Heart right ventricle (tissue), 16 donors: ENCODE results near the gene MAPK10. TPM values are rescaled to one million over a fixed set of nuclear protein-coding genes. Genes with fewer than 3 reads are reported as not detected.

Source experiments
- ATAC-seq, 8 donors: fragments of 200-7000 bp; cut with Tn5 transposase; one replicate each; pipeline ENCODE4 v1.9.1; 2020; ENCODE audit warnings: mild to moderate bottlenecking in 8 of 8, moderate library complexity in 8 of 8, moderate number of reproducible peaks in 1 of 8
- DNase-seq, 2 donors: peaks; one replicate each; pipeline ENCODE4 v3.0.0-alpha.2; 2020
- H3K27ac ChIP-seq, 10 donors: fragments of 200-600 bp; sonication (generic) in 2 of 10; one replicate each; pipeline versions ENCODE4 v1.5.0 to v1.8.0; 2020 to 2022; ENCODE audit warnings: mild to moderate bottlenecking in 3 of 10
- H3K27me3 ChIP-seq, 7 donors: fragments of 200-600 bp; one replicate each; pipeline ENCODE4 v1.8.0; 2021 to 2022; ENCODE audit warnings: mild to moderate bottlenecking in 2 of 7
- H3K36me3 ChIP-seq, 9 donors: fragments of 200-600 bp; sonication (generic) in 1 of 9; one replicate each; pipeline versions ENCODE4 v1.5.0 to v1.8.0; 2020 to 2022; ENCODE audit warnings: mild to moderate bottlenecking in 2 of 9
- H3K4me1 ChIP-seq, 9 donors: fragments of 200-600 bp; sonication (generic) in 1 of 9; one replicate each; pipeline versions ENCODE4 v1.5.0 to v1.8.0; 2020 to 2022; ENCODE audit warnings: mild to moderate bottlenecking in 4 of 9
- H3K4me3 ChIP-seq, 10 donors: fragments of 200-600 bp; sonication (generic) in 2 of 10; one replicate each; pipeline versions ENCODE4 v1.5.0 to v1.8.0; 2020 to 2022; ENCODE audit warnings: mild to moderate bottlenecking in 7 of 10, moderate library complexity in 2 of 10
- H3K9me3 ChIP-seq, 11 donors: fragments of 200-600 bp in 10 of 11; sonication (generic) in 2 of 11; one replicate each; pipeline versions ENCODE4 v1.5.0 to v1.8.0; 2013 to 2022; ENCODE audit warnings: mild to moderate bottlenecking in 2 of 11, control low read depth in 1 of 11, moderate library complexity in 1 of 11
- WGBS, 2 donors: extraction: QIAGEN DNeasy Blood & Tissue Kit; methylation state at CpG; one replicate each; pipeline ENCODE4 v1.1.7; 2013; ENCODE audit warnings: inconsistent platforms in 1 of 2; 5-methylcytosine and 5-hydroxymethylcytosine counted together
- intact Hi-C, 10 donors: fragments of 100-400 bp; cut with DNase I; formaldehyde crosslinking; loops; one replicate each; pipeline versions ENCODE4 v1.11.1 to v1.14.2; 2022
- polyA plus RNA-seq, 2 donors: library from polyadenylated mRNA; stranded (reverse); fragments of 200-250 nt; gene quantifications; one replicate each; pipeline ENCODE4 v1.2.3, GENCODE V29; 2013
- total RNA-seq, 10 donors: library from RNA; stranded (reverse); fragmentation: NEBNext Ultra II Directional in 3 of 10; extraction: Animal tissue kit (Norgen Biotek cat#: 25700) in 3 of 10; gene quantifications; one replicate each; pipeline versions ENCODE4 v1.2.1 to v1.2.4, GENCODE V29; 2021 to 2023
- TF ChIP-seq, protein P1 (sequence below), 9 donors: fragments of 200-600 bp; sonication (generic) in 2 of 9; IDR thresholded peaks; one replicate each; pipeline versions ENCODE4 v1.5.0 to v1.8.0; 2021 to 2022; ENCODE audit warnings: antibody characterized with exemption in 9 of 9, mild to moderate bottlenecking in 5 of 9, moderate library complexity in 1 of 9
- donor health status: Arrhythmogenic right ventricular cardiomyopathy.
- donor health status: ischemic (EF 13 %, LVEDD 7.1; RV severe dilation, severe dysfunction).
- donor health status: healthy with polysubstance abuse.
- donor health status: DM: no; HTN: yes; CAD: no.
- donor health status: DM: no; HTN: no; CAD: no.
- donor health status: ischemic (EF 25% LVEDD 6.9; RV normal size, moderate dysfunction).
- donor health status: ischemic (EF 25% LVEDD 5.7; RV mildly dilated, moderate dysfunction).
- donor health status: healthy.
- donor health status: DM: yes; HTN: yes; CAD: no.
- donor health status: Ischemic cardiomyopathy.
- donor health status: ischemic (EF 35%, LVEDD 5.7; RV mildly dilated, moderate dysfunction).
- donor health status: nonischemic (EF 11% LVEDD 7.7; RV severe dilation, severe dysfunction).
- donor health status: DM: yes; HTN: yes; CAD: no.
- donor health status: PGD.
- donor health status: ischemic (EF 29% LVEDD 5.4; RV normal size, mild dysfunction).
- donor health status: nonischemic (EF 23%, LVEDD 6.1; RV moderate dilation, normal function).

Gene MAPK10
- total and polyA plus RNA-seq, 12 donors = 0.94 to 5.9 (median 2.6) TPM

DNA sequence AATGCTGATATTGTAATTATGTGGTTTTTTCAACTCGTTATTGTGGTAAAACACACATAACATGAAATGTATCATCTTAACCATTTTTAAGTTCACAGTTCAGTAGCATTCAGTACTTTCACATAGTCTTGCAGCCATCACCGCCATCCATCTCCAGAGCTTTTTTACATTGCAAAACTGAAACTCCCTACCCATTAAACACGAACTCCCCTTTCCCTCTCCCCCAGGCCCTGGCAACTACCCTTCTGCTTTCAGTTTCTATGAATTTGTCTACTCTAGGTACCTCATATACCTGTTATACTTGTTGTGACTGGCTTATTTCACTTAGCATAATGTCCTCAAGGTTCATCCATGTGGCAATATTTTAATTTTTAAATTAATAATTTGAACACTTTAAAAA lies 380.6 kb downstream of the MAPK10 start:
- H3K27me3 ChIP-seq = no peaks in the 10 kb centered on the region
- intact Hi-C loops = loop anchor here in 5 of 10 donors (10.0 kb wide), 4 partner anchors 56 to 894 kb away; no protein-coding TSS in a partner anchor
- DNase-seq = no peak
- no peak for ATAC-seq
- WGBS, 2 donors = 80 to 86% methylated on average over 3 of the region's 3 CpGs
- no peak overlapping the region for H3K27ac ChIP-seq
- no peaks in the 10 kb centered on the region for H3K9me3 ChIP-seq
- H3K4me3 ChIP-seq = no peak overlapping the region
- no peaks in the 10 kb centered on the region for H3K4me1 ChIP-seq
- H3K36me3 ChIP-seq = peaks cover 0 to 61% (median 0%) of the 10 kb centered on the region in 9 donors
- TF ChIP-seq, protein P1, sequence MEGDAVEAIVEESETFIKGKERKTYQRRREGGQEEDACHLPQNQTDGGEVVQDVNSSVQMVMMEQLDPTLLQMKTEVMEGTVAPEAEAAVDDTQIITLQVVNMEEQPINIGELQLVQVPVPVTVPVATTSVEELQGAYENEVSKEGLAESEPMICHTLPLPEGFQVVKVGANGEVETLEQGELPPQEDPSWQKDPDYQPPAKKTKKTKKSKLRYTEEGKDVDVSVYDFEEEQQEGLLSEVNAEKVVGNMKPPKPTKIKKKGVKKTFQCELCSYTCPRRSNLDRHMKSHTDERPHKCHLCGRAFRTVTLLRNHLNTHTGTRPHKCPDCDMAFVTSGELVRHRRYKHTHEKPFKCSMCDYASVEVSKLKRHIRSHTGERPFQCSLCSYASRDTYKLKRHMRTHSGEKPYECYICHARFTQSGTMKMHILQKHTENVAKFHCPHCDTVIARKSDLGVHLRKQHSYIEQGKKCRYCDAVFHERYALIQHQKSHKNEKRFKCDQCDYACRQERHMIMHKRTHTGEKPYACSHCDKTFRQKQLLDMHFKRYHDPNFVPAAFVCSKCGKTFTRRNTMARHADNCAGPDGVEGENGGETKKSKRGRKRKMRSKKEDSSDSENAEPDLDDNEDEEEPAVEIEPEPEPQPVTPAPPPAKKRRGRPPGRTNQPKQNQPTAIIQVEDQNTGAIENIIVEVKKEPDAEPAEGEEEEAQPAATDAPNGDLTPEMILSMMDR (IDR thresholded peaks at IDR 0.05) = no peak

DNA sequence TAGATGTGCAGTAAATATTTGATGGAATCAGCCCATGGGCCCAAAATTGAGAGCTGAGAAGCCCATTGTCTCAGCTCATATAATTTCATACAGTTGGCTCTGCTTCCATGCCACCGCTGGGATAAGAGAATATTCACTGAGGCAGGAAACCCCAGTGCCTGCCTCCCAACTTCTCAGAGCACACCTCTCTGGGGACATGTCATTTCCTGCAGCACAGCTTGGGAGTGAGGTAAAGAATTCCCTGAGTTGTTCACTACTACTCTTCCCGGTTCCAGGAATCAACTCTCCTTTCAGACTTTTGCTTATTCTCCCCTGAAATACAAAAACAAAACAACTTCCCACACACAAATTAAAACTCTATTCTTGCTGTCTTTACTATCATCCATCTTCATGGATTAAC lies 389.3 kb downstream of the MAPK10 start:
- Histone ChIP-seq H3K27ac (peak overlapping the region in 3 of 10 donors; percentile 0 to 33 (median 7)), H3K36me3 (peaks cover 0 to 28% (median 0%) of the 10 kb centered on the region in 9 donors), H3K4me3 (no peak overlapping the region), H3K9me3 (no peaks in the 10 kb centered on the region), H3K4me1 (peaks cover 0 to 50% (median 26%) of the 10 kb centered on the region in 9 donors), H3K27me3 (no peaks in the 10 kb centered on the region)
- 38 to 47% methylated on average over 2 of the region's 2 CpGs for WGBS, 2 donors
- intact Hi-C loops = loop anchor here in 7 of 10 donors (2.0 to 10.0 kb wide), 8 partner anchors 64 to 886 kb away; no protein-coding TSS in a partner anchor
- TF ChIP-seq, protein P1 (IDR thresholded peaks at IDR 0.05) = no peak
- ATAC-seq (peak in 3 of 8 donors; percentile 44 to 60 (median 57)), DNase-seq (no peak)

DNA sequence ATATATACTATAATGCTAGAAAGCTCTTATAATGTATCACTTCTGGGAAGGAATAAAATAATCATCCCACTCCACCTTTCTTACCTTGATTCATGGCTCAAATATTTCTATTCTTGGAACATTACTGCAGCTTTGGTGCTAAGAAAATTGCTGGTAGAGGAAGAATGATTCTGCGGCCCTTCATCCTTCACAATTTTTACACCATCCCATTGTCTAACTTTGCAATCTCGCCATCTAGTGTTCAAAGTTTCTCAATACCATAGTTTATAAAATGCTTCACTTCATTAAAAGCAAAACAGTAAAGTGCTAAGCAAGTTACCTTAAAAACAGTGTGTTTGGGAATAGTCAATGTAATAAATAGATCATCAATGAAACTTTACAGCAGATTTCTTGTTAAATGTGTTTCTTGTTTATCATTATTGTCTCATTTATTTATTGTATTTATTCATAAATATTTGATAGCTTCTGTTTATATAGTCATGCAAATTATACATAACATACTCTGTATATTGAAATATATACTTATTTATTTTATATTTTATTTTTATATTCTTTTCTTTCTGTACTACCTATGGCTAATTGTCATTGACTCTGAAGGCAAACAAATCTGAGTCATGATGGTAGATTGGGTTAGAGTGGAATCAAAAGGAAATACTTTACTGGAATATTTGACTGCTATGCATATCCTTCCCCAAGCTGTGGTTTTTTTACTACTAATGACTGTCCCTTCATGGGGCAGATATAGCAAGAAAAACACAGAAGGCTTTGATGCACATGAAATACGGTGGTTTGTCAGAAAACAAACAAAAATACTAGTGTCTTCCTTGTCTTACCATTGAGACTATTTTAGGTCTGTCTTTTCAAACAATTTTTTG lies 390.7 kb downstream of the MAPK10 start:
- peaks cover 0 to 19% (median 0%) of the 10 kb centered on the region in 9 donors for H3K36me3 ChIP-seq
- no peak overlapping the region for H3K4me3 ChIP-seq
- TF ChIP-seq, protein P1 (IDR thresholded peaks at IDR 0.05) = peak; percentile 33 to 79 (median 66)
- peaks cover 0 to 50% (median 26%) of the 10 kb centered on the region in 9 donors for H3K4me1 ChIP-seq
- DNase-seq = no peak
- H3K27me3 ChIP-seq = no peaks in the 10 kb centered on the region
- H3K9me3 ChIP-seq = peaks cover 0 to 4% (median 0%) of the 10 kb centered on the region in 11 donors
- ATAC-seq = peak in 6 of 8 donors; percentile 55 to 68 (median 66)
- 36% methylated on average over 3 of the region's 3 CpGs for WGBS, 2 donors
- H3K27ac ChIP-seq = no peak overlapping the region
- intact Hi-C loops = loop anchor here in 9 of 10 donors (2.0 to 10.0 kb wide), 13 partner anchors 76 to 884 kb away; no protein-coding TSS in a partner anchor

DNA sequence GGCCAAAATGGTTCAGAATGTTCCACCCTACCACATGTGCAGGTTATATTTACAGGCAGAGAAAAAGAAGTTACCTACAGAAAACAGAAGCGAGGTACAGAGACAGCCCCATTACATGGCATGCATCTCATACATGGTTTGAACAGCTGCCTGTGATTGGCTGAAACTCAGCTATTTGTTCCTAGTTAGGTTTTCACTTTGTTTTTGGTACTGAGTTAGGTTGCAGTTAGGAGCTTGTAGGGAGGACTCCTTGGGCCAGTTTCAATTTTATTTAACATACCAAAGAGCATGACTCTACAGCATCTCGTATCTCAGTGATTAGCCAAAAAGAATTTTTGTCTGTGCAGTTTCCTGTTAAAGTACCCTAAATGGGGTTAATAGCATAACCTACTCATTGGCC lies 392.0 kb downstream of the MAPK10 start:
- peaks cover 0 to 13% (median 0%) of the 10 kb centered on the region in 9 donors for H3K36me3 ChIP-seq
- no peak overlapping the region for H3K4me3 ChIP-seq
- ATAC-seq (peak in 1 of 8 donors; percentile 15), DNase-seq (no peak)
- H3K27ac ChIP-seq = peak overlapping the region in 1 of 10 donors; percentile 3
- TF ChIP-seq, protein P1 (IDR thresholded peaks at IDR 0.05) = no peak
- H3K27me3 ChIP-seq = no peaks in the 10 kb centered on the region
- intact Hi-C loops = loop anchor here in 9 of 10 donors (2.0 to 10.0 kb wide), 13 partner anchors 77 to 883 kb away; no protein-coding TSS in a partner anchor
- H3K4me1 ChIP-seq = peaks cover 0 to 50% (median 26%) of the 10 kb centered on the region in 9 donors
- H3K9me3 ChIP-seq = peaks cover 0 to 4% (median 0%) of the 10 kb centered on the region in 11 donors
- WGBS, 2 donors = 74% methylated on average over 2 of the region's 2 CpGs
